ENCODE measurements around the gene KRTAP4-9.

DNA sequence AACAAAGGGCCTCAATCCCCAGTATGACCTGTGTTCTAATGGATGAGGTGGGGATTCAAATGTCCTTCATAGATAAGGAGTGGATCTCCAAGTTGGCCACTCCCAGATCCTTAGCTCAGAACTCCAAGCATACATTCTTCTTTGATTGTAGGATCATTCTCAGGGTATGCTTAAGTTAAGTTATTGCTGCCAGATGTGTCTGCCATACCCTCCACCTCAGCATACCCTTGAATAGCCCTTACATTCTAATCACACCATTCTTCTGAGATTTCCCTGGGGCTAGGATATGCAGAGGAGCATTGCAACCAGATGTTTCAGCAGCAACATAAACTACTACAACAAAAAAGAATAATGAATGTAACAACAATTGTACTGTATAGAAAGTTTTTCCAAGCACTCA is 37.9 kb upstream of the KRTAP4-9 start:
- TF ChIP-seq, protein P1, sequence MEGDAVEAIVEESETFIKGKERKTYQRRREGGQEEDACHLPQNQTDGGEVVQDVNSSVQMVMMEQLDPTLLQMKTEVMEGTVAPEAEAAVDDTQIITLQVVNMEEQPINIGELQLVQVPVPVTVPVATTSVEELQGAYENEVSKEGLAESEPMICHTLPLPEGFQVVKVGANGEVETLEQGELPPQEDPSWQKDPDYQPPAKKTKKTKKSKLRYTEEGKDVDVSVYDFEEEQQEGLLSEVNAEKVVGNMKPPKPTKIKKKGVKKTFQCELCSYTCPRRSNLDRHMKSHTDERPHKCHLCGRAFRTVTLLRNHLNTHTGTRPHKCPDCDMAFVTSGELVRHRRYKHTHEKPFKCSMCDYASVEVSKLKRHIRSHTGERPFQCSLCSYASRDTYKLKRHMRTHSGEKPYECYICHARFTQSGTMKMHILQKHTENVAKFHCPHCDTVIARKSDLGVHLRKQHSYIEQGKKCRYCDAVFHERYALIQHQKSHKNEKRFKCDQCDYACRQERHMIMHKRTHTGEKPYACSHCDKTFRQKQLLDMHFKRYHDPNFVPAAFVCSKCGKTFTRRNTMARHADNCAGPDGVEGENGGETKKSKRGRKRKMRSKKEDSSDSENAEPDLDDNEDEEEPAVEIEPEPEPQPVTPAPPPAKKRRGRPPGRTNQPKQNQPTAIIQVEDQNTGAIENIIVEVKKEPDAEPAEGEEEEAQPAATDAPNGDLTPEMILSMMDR (IDR thresholded peaks at IDR 0.05) = no peak
- TF ChIP-seq POLR2AphosphoS5 (IDR thresholded peaks at IDR 0.05) = no peak

Data from suprapubic skin (tissue), 3 donors.